IPS-NIHi7 (cell line): ENCODE data around the gene ZNF692.
"Not testable (repeated sequence)": the region's sequence is repeated elsewhere in the genome, so short reads cannot be mapped to it uniquely, and the experiment has no call there.

Experiments
- DNase-seq: peaks from one replicate; pipeline ENCODE4 v3.0.0; 2012; ENCODE audit warnings: mixed read lengths; ENCODE audit errors: extremely low spot score

The ZNF692 gene

GRCh38 chr1:248849152-248849551 lies 9.7 kb downstream of the ZNF692 start:
- no peak for DNase-seq

GRCh38 chr1:248848602-248849001 lies 10.3 kb downstream of the ZNF692 start:
- no peak for DNase-seq

GRCh38 chr1:248847956-248848561 lies 10.8 kb downstream of the ZNF692 start:
- no peak for DNase-seq

- no peak for DNase-seq
These were observed 11.5 kb downstream of the ZNF692 start for GRCh38 chr1:248847181-248847955.

- DNase-seq: no peak
These were observed 14.4 kb downstream of the ZNF692 start for GRCh38 chr1:248844526-248844925.

GRCh38 chr1:248843687-248844086 lies 15.2 kb downstream of the ZNF692 start:
- no peak for DNase-seq

GRCh38 chr1:248842781-248843331 lies 16.0 kb downstream of the ZNF692 start:
- DNase-seq: no peak

GRCh38 chr1:248841702-248842395 lies 17.0 kb downstream of the ZNF692 start:
- no peak for DNase-seq

GRCh38 chr1:248840946-248841345 lies 17.9 kb downstream of the ZNF692 start:
- DNase-seq: no peak

- DNase-seq: no peak
These were observed 19.7 kb downstream of the ZNF692 start for GRCh38 chr1:248839168-248839555.

- peak; percentile 89 for DNase-seq
These were observed 20.3 kb downstream of the ZNF692 start for GRCh38 chr1:248838357-248839167.

- peak; percentile 97 for DNase-seq
These were observed 21.0 kb downstream of the ZNF692 start, which contains the start of gene ZNF672 for GRCh38 chr1:248837781-248838356. TSS of gene ZNF672 (plus strand) at chr1:248838224. CDS start at chr1:248847275, 9,051 bp downstream.

GRCh38 chr1:248837045-248837780 lies 21.7 kb downstream of the ZNF692 start:
- DNase-seq: no peak

GRCh38 chr1:248834343-248834940 lies 24.4 kb downstream of the ZNF692 start:
- DNase-seq: no peak

- DNase-seq: no peak
These were observed 27.0 kb downstream of the ZNF692 start for GRCh38 chr1:248831842-248832241.

- not testable (repeated sequence) for DNase-seq
These were observed 28.2 kb downstream of the ZNF692 start for GRCh38 chr1:248830718-248831017.

GRCh38 chr1:248828845-248829244 lies 30.0 kb downstream of the ZNF692 start:
- no peak for DNase-seq

- DNase-seq: peak; percentile 95
These were observed 32.8 kb downstream of the ZNF692 start, which contains the start of gene SH3BP5L for GRCh38 chr1:248825909-248826760. TSS of gene SH3BP5L (minus strand) at chr1:248825915. CDS start at chr1:248824935, 980 bp downstream.

GRCh38 chr1:248825573-248825908 lies 33.3 kb downstream of the ZNF692 start:
- no peak for DNase-seq
